ENCODE results near the gene IL37. TPM values are rescaled to one million over a fixed set of nuclear protein-coding genes. Genes with fewer than 3 reads are reported as not detected.

The IL37 gene
- total and polyA plus RNA-seq, 5 experiments from 2014 or later: not detected

- H3K27ac Mint-ChIP-seq: peak overlapping the region in 1 of 10 donors; percentile 16
- H3K27me3 Mint-ChIP-seq: peaks cover 0 to 5% (median 0%) of the 10 kb centered on the region in 5 donors
- no peak for DNase-seq
- POLR2A ChIA-PET: no interaction called here
- peaks cover 2 to 34% (median 9%) of the 10 kb centered on the region in 4 donors for H3K4me1 Mint-ChIP-seq
- no peak for ATAC-seq
- H3K4me3 Mint-ChIP-seq: no peak overlapping the region
- H3K9me3 Mint-ChIP-seq: no peaks in the 10 kb centered on the region
- no peaks in the 10 kb centered on the region for H3K36me3 Mint-ChIP-seq
Measured at GRCh38 chr2:112880696-112881095, 30.3 kb upstream of the IL37 start.

- POLR2A ChIA-PET: no interaction called here
- ATAC-seq (no peak), DNase-seq (no peak)
- H3K4me3 Mint-ChIP-seq: no peak overlapping the region
- H3K27ac Mint-ChIP-seq: peak overlapping the region in 2 of 10 donors; percentile 14 to 16
- no peaks in the 10 kb centered on the region for H3K36me3 Mint-ChIP-seq
- peaks cover 2 to 34% (median 9%) of the 10 kb centered on the region in 4 donors for H3K4me1 Mint-ChIP-seq
- H3K27me3 Mint-ChIP-seq: peaks cover 0 to 3% (median 0%) of the 10 kb centered on the region in 5 donors
- H3K9me3 Mint-ChIP-seq: no peaks in the 10 kb centered on the region
Measured at GRCh38 chr2:112881217-112881985, 29.6 kb upstream of the IL37 start.

GRCh38 chr2:112883669-112884068, 27.3 kb upstream of the IL37 start:
- H3K36me3 Mint-ChIP-seq: no peaks in the 10 kb centered on the region
- no peaks in the 10 kb centered on the region for H3K27me3 Mint-ChIP-seq
- DNase-seq: no peak
- no peaks in the 10 kb centered on the region for H3K9me3 Mint-ChIP-seq
- no peak overlapping the region for H3K4me3 Mint-ChIP-seq
- peaks cover 2 to 34% (median 9%) of the 10 kb centered on the region in 4 donors for H3K4me1 Mint-ChIP-seq
- POLR2A ChIA-PET: no interaction called here
- ATAC-seq: no peak
- H3K27ac Mint-ChIP-seq: peak overlapping the region in 1 of 10 donors; percentile 64

GRCh38 chr2:112884869-112885505, 26.0 kb upstream of the IL37 start:
- peak; percentile 57 to 59 for ATAC-seq
- H3K9me3 Mint-ChIP-seq: no peaks in the 10 kb centered on the region
- DNase-seq: peak; percentile 15 to 73 (median 44)
- H3K4me3 Mint-ChIP-seq: no peak overlapping the region
- H3K4me1 Mint-ChIP-seq: peaks cover 2 to 24% (median 8%) of the 10 kb centered on the region in 4 donors
- H3K27me3 Mint-ChIP-seq: no peaks in the 10 kb centered on the region
- no peaks in the 10 kb centered on the region for H3K36me3 Mint-ChIP-seq
- H3K27ac Mint-ChIP-seq: peak overlapping the region in 1 of 10 donors; percentile 39
- POLR2A ChIA-PET: no interaction called here

GRCh38 chr2:112885506-112885902, 25.5 kb upstream of the IL37 start:
- DNase-seq (no peak), ATAC-seq (no peak)
- H3K4me1 Mint-ChIP-seq: peaks cover 2 to 18% (median 5%) of the 10 kb centered on the region in 4 donors
- H3K9me3 Mint-ChIP-seq: no peaks in the 10 kb centered on the region
- H3K4me3 Mint-ChIP-seq: no peak overlapping the region
- no peaks in the 10 kb centered on the region for H3K36me3 Mint-ChIP-seq
- H3K27me3 Mint-ChIP-seq: no peaks in the 10 kb centered on the region
- no peak overlapping the region for H3K27ac Mint-ChIP-seq
- POLR2A ChIA-PET: no interaction called here

- H3K4me3 Mint-ChIP-seq: no peak overlapping the region
- POLR2A ChIA-PET: no interaction called here
- H3K9me3 Mint-ChIP-seq: no peaks in the 10 kb centered on the region
- no peak overlapping the region for H3K27ac Mint-ChIP-seq
- DNase-seq (no peak), ATAC-seq (no peak)
- H3K36me3 Mint-ChIP-seq: no peaks in the 10 kb centered on the region
- H3K27me3 Mint-ChIP-seq: no peaks in the 10 kb centered on the region
- peaks cover 0 to 10% (median under 1%) of the 10 kb centered on the region in 4 donors for H3K4me1 Mint-ChIP-seq
Measured at GRCh38 chr2:112886291-112886690, 24.7 kb upstream of the IL37 start.

- Mint-ChIP-seq H3K36me3 (no peaks in the 10 kb centered on the region), H3K27me3 (no peaks in the 10 kb centered on the region), H3K4me1 (peaks cover 0 to 7% (median under 1%) of the 10 kb centered on the region in 4 donors), H3K27ac (no peak overlapping the region), H3K4me3 (no peak overlapping the region), H3K9me3 (no peaks in the 10 kb centered on the region)
- POLR2A ChIA-PET: no interaction called here
- ATAC-seq: no peak
- no peak for DNase-seq
Measured at GRCh38 chr2:112887964-112888749, 22.8 kb upstream of the IL37 start.

GRCh38 chr2:112889976-112890375, 21.0 kb upstream of the IL37 start:
- Mint-ChIP-seq H3K4me3 (no peak overlapping the region), H3K27ac (peak overlapping the region in 1 of 10 donors; percentile 77), H3K36me3 (no peaks in the 10 kb centered on the region), H3K27me3 (no peaks in the 10 kb centered on the region), H3K4me1 (peaks cover 0 to 3% (median under 1%) of the 10 kb centered on the region in 4 donors), H3K9me3 (no peaks in the 10 kb centered on the region)
- POLR2A ChIA-PET: no interaction called here
- DNase-seq (no peak), ATAC-seq (no peak)

- H3K4me1 Mint-ChIP-seq: no peaks in the 10 kb centered on the region
- no peak for ATAC-seq
- POLR2A ChIA-PET: no interaction called here
Measured at GRCh38 chr2:112891385-112891831, 19.6 kb upstream of the IL37 start.

GRCh38 chr2:112893752-112894151, 17.2 kb upstream of the IL37 start:
- POLR2A ChIA-PET: no interaction called here
- no peak overlapping the region for H3K27ac Mint-ChIP-seq
- no peaks in the 10 kb centered on the region for H3K36me3 Mint-ChIP-seq
- H3K4me3 Mint-ChIP-seq: no peak overlapping the region
- ATAC-seq (no peak), DNase-seq (no peak)
- no peaks in the 10 kb centered on the region for H3K4me1 Mint-ChIP-seq
- H3K9me3 Mint-ChIP-seq: peaks cover 0 to 2% (median 0%) of the 10 kb centered on the region in 9 donors
- peaks cover 4 to 9% (median 6%) of the 10 kb centered on the region in 5 donors for H3K27me3 Mint-ChIP-seq

More at GRCh38 chr2:112891385-112891831, 19.6 kb upstream of the IL37 start:
- H3K27ac Mint-ChIP-seq: no peak overlapping the region
- no peak for DNase-seq
- H3K36me3 Mint-ChIP-seq: no peaks in the 10 kb centered on the region
- no peaks in the 10 kb centered on the region for H3K9me3 Mint-ChIP-seq
- H3K27me3 Mint-ChIP-seq: no peaks in the 10 kb centered on the region
- H3K4me3 Mint-ChIP-seq: no peak overlapping the region

- peaks cover 4 to 11% (median 6%) of the 10 kb centered on the region in 5 donors for H3K27me3 Mint-ChIP-seq
- POLR2A ChIA-PET: no interaction called here
- no peaks in the 10 kb centered on the region for H3K4me1 Mint-ChIP-seq
- no peak overlapping the region for H3K4me3 Mint-ChIP-seq
- H3K27ac Mint-ChIP-seq: no peak overlapping the region
- ATAC-seq (no peak), DNase-seq (no peak)
- no peaks in the 10 kb centered on the region for H3K36me3 Mint-ChIP-seq
- H3K9me3 Mint-ChIP-seq: peaks cover 0 to 2% (median 0%) of the 10 kb centered on the region in 9 donors
Measured at GRCh38 chr2:112896909-112897623, 13.9 kb upstream of the IL37 start.

- peak overlapping the region in 1 of 10 donors; percentile 5 for H3K27ac Mint-ChIP-seq
- no peaks in the 10 kb centered on the region for H3K36me3 Mint-ChIP-seq
- H3K4me1 Mint-ChIP-seq: no peaks in the 10 kb centered on the region
- peaks cover 0 to 2% (median 0%) of the 10 kb centered on the region in 9 donors for H3K9me3 Mint-ChIP-seq
- DNase-seq (no peak), ATAC-seq (no peak)
- POLR2A ChIA-PET: no interaction called here
- no peak overlapping the region for H3K4me3 Mint-ChIP-seq
- peaks cover 4 to 11% (median 6%) of the 10 kb centered on the region in 5 donors for H3K27me3 Mint-ChIP-seq
Measured at GRCh38 chr2:112897624-112897978, 13.4 kb upstream of the IL37 start.
